ENCODE measurements around the gene LIN54. TPM values are rescaled to one million over a fixed set of nuclear protein-coding genes. Genes with fewer than 3 reads are reported as not detected.

Gene LIN54
- total and polyA plus RNA-seq, 4 donors: 2.0 to 17.1 (median 5.2) TPM

DNA sequence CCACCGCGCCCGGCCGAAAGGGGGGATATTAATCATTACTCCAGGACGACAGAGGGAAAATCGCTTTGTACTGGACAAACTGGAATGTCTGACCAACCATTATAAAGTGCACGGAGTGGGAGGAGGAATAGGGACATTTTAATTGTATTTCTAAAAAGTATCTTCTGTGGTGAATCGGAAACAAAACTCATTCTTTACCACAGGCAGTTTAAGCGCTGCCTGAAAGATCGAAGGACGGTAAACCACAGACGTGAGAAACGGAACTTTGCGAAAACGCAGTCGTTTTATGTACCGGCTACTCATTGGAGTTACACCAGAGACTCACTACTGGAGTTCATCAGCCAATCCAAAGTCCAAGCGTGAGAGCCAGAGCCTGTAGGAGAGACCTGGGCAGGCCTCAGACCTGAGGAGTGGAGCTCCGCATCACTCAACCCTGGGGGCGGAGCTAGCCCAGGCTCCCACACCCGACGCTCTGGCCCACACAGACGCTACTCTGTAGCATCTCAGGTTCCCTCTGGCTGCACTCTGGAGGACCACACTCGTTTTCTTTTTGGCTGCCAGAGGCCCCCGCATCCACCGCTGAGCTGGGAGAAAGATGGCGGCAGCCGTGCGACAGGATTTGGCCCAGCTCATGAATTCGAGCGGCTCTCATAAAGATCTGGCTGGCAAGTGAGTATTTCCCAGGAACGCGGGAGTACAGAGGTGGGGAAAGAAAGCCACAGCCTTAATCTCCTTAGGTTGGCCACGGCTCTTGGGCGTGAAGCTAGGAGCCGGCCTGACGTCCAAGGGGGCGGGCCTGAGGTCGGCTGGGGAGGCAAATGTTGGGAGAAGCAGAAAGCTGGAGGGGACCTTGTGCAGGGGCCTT, 24.2 kb upstream of the LIN54 start, which contains the start of gene COPS4:
Gene COPS4, plus strand, starts transcription at position 554 of the 865 bp plus-strand sequence. Its CDS starts 42 bp downstream, at position 596.
- peak; percentile 93 for DNase-seq (ENCODE audit: low spot score)
- H3K36me3 ChIP-seq (ENCODE audit: control insufficient read depth in 4 of 4, insufficient read depth in 3 of 4, low read depth in 1 of 4, low read length in 3 of 4): no peaks in the 10 kb centered on the region
- H3K27ac ChIP-seq (ENCODE audit: low read depth in 1 of 2, low read length in 2 of 2): peak within 1 kb of the TSS; percentile 85 to 91
- peak within 1 kb of the TSS; percentile 41 to 73 for H3K9ac ChIP-seq (ENCODE audit: low read depth in 1 of 2, low read length in 2 of 2)
- H3K9me3 ChIP-seq (ENCODE audit: control insufficient read depth in 4 of 4, low read length in 3 of 4): no peaks in the 10 kb centered on the region
- peak within 1 kb of the TSS; percentile 73 to 99 (median 88) for H3K4me3 ChIP-seq (ENCODE audit: low read depth in 1 of 3, low read length in 3 of 3)
- WGBS: under 1% methylated on average over 39 of the region's 39 CpGs
- TF ChIP-seq, protein P1, sequence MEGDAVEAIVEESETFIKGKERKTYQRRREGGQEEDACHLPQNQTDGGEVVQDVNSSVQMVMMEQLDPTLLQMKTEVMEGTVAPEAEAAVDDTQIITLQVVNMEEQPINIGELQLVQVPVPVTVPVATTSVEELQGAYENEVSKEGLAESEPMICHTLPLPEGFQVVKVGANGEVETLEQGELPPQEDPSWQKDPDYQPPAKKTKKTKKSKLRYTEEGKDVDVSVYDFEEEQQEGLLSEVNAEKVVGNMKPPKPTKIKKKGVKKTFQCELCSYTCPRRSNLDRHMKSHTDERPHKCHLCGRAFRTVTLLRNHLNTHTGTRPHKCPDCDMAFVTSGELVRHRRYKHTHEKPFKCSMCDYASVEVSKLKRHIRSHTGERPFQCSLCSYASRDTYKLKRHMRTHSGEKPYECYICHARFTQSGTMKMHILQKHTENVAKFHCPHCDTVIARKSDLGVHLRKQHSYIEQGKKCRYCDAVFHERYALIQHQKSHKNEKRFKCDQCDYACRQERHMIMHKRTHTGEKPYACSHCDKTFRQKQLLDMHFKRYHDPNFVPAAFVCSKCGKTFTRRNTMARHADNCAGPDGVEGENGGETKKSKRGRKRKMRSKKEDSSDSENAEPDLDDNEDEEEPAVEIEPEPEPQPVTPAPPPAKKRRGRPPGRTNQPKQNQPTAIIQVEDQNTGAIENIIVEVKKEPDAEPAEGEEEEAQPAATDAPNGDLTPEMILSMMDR (IDR thresholded peaks at IDR 0.05; ENCODE audit: low read depth, low read length, missing input control): peak; percentile 56
- TF ChIP-seq HNF4G (IDR thresholded peaks at IDR 0.05) (peak; percentile 92), RAD21 (IDR thresholded peaks at IDR 0.05) (peak; percentile 70 to 76), NR2F2 (IDR thresholded peaks at IDR 0.05) (peak; percentile 73), JUND (IDR thresholded peaks at IDR 0.05) (peak; percentile 67 to 88), FOXA1 (IDR thresholded peaks at IDR 0.05) (no peak), FOXA2 (IDR thresholded peaks at IDR 0.05) (no peak), TAF1 (conservative IDR thresholded peaks at IDR 0.05) (peak; percentile 96), EGR1 (IDR thresholded peaks at IDR 0.05; ENCODE audit: low read depth in 2 of 2) (peak in 1 of 2 donors; percentile 89), YY1 (IDR thresholded peaks at IDR 0.05) (peak; percentile 98), GABPA (IDR thresholded peaks at IDR 0.05 in 1 of 2, conservative IDR thresholded peaks at IDR 0.05 in 1 of 2) (peak; percentile 61 to 89), HNF4A (conservative IDR thresholded peaks at IDR 0.05) (peak; percentile 98 to 99), RXRA (IDR thresholded peaks at IDR 0.05) (peak; percentile 81 to 86), SP1 (IDR thresholded peaks at IDR 0.05) (peak; percentile 99)
- TF ChIP-seq, protein P2, sequence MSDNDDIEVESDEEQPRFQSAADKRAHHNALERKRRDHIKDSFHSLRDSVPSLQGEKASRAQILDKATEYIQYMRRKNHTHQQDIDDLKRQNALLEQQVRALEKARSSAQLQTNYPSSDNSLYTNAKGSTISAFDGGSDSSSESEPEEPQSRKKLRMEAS (IDR thresholded peaks at IDR 0.05): peak; percentile 94
- TF ChIP-seq, protein P3, sequence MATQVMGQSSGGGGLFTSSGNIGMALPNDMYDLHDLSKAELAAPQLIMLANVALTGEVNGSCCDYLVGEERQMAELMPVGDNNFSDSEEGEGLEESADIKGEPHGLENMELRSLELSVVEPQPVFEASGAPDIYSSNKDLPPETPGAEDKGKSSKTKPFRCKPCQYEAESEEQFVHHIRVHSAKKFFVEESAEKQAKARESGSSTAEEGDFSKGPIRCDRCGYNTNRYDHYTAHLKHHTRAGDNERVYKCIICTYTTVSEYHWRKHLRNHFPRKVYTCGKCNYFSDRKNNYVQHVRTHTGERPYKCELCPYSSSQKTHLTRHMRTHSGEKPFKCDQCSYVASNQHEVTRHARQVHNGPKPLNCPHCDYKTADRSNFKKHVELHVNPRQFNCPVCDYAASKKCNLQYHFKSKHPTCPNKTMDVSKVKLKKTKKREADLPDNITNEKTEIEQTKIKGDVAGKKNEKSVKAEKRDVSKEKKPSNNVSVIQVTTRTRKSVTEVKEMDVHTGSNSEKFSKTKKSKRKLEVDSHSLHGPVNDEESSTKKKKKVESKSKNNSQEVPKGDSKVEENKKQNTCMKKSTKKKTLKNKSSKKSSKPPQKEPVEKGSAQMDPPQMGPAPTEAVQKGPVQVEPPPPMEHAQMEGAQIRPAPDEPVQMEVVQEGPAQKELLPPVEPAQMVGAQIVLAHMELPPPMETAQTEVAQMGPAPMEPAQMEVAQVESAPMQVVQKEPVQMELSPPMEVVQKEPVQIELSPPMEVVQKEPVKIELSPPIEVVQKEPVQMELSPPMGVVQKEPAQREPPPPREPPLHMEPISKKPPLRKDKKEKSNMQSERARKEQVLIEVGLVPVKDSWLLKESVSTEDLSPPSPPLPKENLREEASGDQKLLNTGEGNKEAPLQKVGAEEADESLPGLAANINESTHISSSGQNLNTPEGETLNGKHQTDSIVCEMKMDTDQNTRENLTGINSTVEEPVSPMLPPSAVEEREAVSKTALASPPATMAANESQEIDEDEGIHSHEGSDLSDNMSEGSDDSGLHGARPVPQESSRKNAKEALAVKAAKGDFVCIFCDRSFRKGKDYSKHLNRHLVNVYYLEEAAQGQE (IDR thresholded peaks at IDR 0.05): peak; percentile 90
- TF ChIP-seq, protein P4, sequence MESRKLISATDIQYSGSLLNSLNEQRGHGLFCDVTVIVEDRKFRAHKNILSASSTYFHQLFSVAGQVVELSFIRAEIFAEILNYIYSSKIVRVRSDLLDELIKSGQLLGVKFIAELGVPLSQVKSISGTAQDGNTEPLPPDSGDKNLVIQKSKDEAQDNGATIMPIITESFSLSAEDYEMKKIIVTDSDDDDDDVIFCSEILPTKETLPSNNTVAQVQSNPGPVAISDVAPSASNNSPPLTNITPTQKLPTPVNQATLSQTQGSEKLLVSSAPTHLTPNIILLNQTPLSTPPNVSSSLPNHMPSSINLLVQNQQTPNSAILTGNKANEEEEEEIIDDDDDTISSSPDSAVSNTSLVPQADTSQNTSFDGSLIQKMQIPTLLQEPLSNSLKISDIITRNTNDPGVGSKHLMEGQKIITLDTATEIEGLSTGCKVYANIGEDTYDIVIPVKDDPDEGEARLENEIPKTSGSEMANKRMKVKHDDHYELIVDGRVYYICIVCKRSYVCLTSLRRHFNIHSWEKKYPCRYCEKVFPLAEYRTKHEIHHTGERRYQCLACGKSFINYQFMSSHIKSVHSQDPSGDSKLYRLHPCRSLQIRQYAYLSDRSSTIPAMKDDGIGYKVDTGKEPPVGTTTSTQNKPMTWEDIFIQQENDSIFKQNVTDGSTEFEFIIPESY (IDR thresholded peaks at IDR 0.05): peak; percentile 94
- TF ChIP-seq, protein P5, sequence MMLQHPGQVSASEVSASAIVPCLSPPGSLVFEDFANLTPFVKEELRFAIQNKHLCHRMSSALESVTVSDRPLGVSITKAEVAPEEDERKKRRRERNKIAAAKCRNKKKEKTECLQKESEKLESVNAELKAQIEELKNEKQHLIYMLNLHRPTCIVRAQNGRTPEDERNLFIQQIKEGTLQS (IDR thresholded peaks at IDR 0.05): peak; percentile 71
- no peaks in the 10 kb centered on the region for H3K27me3 ChIP-seq (ENCODE audit: control insufficient read depth in 4 of 4, insufficient read depth in 4 of 4, low read length in 3 of 4)
- H3K4me1 ChIP-seq (ENCODE audit: control insufficient read depth in 4 of 4, insufficient read depth in 4 of 4, low read length in 3 of 4): peaks cover 0 to 20% (median 11%) of the 10 kb centered on the region in 4 donors
